GM20431 (cell line): ENCODE data around the gene FNDC3B.

Experiments
- in situ Hi-C: fragments of 300-500 bp; cut with MseI, MboI; formaldehyde crosslinking; loops from one replicate; pipeline ENCODE4 v1.15.0; 2020; ENCODE audit warnings: low sequenced_read_pairs; ENCODE audit not compliant: unreplicated experiment

FNDC3B gene

GRCh38 chr3:172070802-172071201 is 31.4 kb downstream of the FNDC3B start:
- in situ Hi-C loops = no loop called here

- in situ Hi-C loops = no loop called here
Measured at GRCh38 chr3:172071780-172072330, 32.5 kb downstream of the FNDC3B start.

GRCh38 chr3:172072543-172072942 is 33.2 kb downstream of the FNDC3B start:
- in situ Hi-C loops = no loop called here

GRCh38 chr3:172073262-172073915 is 34.0 kb downstream of the FNDC3B start:
- in situ Hi-C loops = no loop called here

GRCh38 chr3:172074032-172074431 is 34.7 kb downstream of the FNDC3B start:
- in situ Hi-C loops = no loop called here

GRCh38 chr3:172074586-172074985 is 35.2 kb downstream of the FNDC3B start:
- in situ Hi-C loops = no loop called here

- in situ Hi-C loops = no loop called here
Measured at GRCh38 chr3:172076212-172076611, 36.8 kb downstream of the FNDC3B start.

- in situ Hi-C loops = no loop called here
Measured at GRCh38 chr3:172077197-172077757, 37.9 kb downstream of the FNDC3B start.

- in situ Hi-C loops = no loop called here
Measured at GRCh38 chr3:172078244-172078643, 38.9 kb downstream of the FNDC3B start.

GRCh38 chr3:172078721-172079120 is 39.3 kb downstream of the FNDC3B start:
- in situ Hi-C loops = no loop called here

- in situ Hi-C loops = no loop called here
Measured at GRCh38 chr3:172079326-172079976, 40.1 kb downstream of the FNDC3B start.

- in situ Hi-C loops = no loop called here
Measured at GRCh38 chr3:172080503-172080902, 41.1 kb downstream of the FNDC3B start.

GRCh38 chr3:172082269-172082668 is 42.9 kb downstream of the FNDC3B start:
- in situ Hi-C loops = no loop called here

- in situ Hi-C loops = no loop called here
Measured at GRCh38 chr3:172082820-172083513, 43.6 kb downstream of the FNDC3B start.

GRCh38 chr3:172083995-172084409 is 44.6 kb downstream of the FNDC3B start:
- in situ Hi-C loops = no loop called here

GRCh38 chr3:172084871-172085556 is 45.6 kb downstream of the FNDC3B start:
- in situ Hi-C loops = no loop called here

GRCh38 chr3:172085557-172085895 is 46.1 kb downstream of the FNDC3B start:
- in situ Hi-C loops = no loop called here

GRCh38 chr3:172086071-172086470 is 46.7 kb downstream of the FNDC3B start:
- in situ Hi-C loops = no loop called here

- in situ Hi-C loops = no loop called here
Measured at GRCh38 chr3:172087198-172087597, 47.8 kb downstream of the FNDC3B start.
